NT2/D1 (cell line): ENCODE results near the gene PCGF2.

Source experiments
- YY1 ChIP-seq: IDR thresholded peaks from 2 replicates; pipeline ENCODE4 v1.6.1; 2011; ENCODE audit not compliant: insufficient read length, insufficient read depth
- ZNF274 ChIP-seq: IDR thresholded peaks from 2 replicates; pipeline ENCODE4 v1.6.1; 2011; ENCODE audit warnings: mild to moderate bottlenecking, low read depth, low read length

DNA sequence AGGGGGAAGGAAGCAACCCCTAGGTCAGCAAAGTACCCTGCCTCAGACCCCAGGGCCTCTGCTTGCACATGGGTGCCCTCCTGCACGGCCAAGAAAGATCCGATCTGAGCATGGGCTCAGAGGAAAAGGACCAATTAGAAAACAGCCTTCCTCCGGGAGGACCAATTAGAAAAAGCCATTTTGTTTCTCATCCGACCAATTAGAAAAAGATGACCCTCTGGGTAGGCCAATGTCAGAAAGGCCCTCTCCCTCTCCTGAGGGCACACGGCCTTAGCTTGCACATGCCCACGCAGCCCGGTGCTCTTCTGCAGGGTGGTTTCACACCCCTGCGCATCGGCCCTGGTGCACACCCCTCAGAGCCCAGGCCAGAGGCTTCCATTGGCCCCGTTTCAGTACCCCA lies 23.1 kb downstream of the PCGF2 start:
- TF ChIP-seq ZNF274 (no peak), YY1 (no peak)
